Brain microvascular endothelial cell (primary cell): Measurements from ENCODE around the gene NUDT6.
A peak's percentile ranks its signal among the peaks of the same experiment; 100 is the strongest.
"Not testable (repeated sequence)": the region's sequence is repeated elsewhere in the genome, so short reads cannot be mapped to it uniquely, and the experiment has no call there.

Source experiments
- DNase-seq: peaks from one replicate; pipeline ENCODE4 v3.0.0-alpha.2; 2020
- H3K27ac ChIP-seq: fragments of 250-450 bp; sonication (Bioruptor Pico); 2 replicates; pipeline ENCODE4 v1.5.1; 2020; ENCODE audit warnings: mild to moderate bottlenecking, moderate library complexity
- H3K27me3 ChIP-seq: fragments of 250-450 bp; sonication (Bioruptor Pico); replicated peaks from 2 replicates; pipeline ENCODE4 v1.5.1; 2020; ENCODE audit warnings: mild to moderate bottlenecking
- H3K36me3 ChIP-seq: fragments of 250-450 bp; sonication (Bioruptor Pico); replicated peaks from 2 replicates; pipeline ENCODE4 v1.5.1; 2020; ENCODE audit warnings: mild to moderate bottlenecking
- H3K4me3 ChIP-seq: 2 replicates; pipeline ENCODE4 v1.5.1; 2011; ENCODE audit warnings: low read depth, mild to moderate bottlenecking, control low read depth, low read length, moderate library complexity
- in situ Hi-C: cut with HindIII; loops from 2 replicates; pipeline ENCODE4 v1.10.0; 2017; ENCODE audit warnings: low sequenced_read_pairs, low pct_ligation_motif_present
- TF ChIP-seq, protein P1 (sequence below): IDR thresholded peaks from 2 replicates; pipeline ENCODE4 v1.5.1; 2011; ENCODE audit warnings: low read depth, mild to moderate bottlenecking, moderate library complexity, low read length, control low read depth, inconsistent platforms; ENCODE audit errors: missing control alignments

The NUDT6 gene

GRCh38 chr4:122948671-122949070 is 26.3 kb upstream of the NUDT6 start:
- in situ Hi-C loops = no loop called here
- no peak overlapping the region for H3K4me3 ChIP-seq
- TF ChIP-seq, protein P1, sequence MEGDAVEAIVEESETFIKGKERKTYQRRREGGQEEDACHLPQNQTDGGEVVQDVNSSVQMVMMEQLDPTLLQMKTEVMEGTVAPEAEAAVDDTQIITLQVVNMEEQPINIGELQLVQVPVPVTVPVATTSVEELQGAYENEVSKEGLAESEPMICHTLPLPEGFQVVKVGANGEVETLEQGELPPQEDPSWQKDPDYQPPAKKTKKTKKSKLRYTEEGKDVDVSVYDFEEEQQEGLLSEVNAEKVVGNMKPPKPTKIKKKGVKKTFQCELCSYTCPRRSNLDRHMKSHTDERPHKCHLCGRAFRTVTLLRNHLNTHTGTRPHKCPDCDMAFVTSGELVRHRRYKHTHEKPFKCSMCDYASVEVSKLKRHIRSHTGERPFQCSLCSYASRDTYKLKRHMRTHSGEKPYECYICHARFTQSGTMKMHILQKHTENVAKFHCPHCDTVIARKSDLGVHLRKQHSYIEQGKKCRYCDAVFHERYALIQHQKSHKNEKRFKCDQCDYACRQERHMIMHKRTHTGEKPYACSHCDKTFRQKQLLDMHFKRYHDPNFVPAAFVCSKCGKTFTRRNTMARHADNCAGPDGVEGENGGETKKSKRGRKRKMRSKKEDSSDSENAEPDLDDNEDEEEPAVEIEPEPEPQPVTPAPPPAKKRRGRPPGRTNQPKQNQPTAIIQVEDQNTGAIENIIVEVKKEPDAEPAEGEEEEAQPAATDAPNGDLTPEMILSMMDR = no peak
- H3K27me3 ChIP-seq = no peaks in the 10 kb centered on the region
- peaks cover 27% of the 10 kb centered on the region for H3K36me3 ChIP-seq
- DNase-seq = no peak
- H3K27ac ChIP-seq = no peak overlapping the region

GRCh38 chr4:122946142-122946541 is 23.7 kb upstream of the NUDT6 start:
- TF ChIP-seq, protein P1 = no peak
- Histone ChIP-seq H3K27me3 (no peaks in the 10 kb centered on the region), H3K27ac (no peak overlapping the region), H3K36me3 (peaks cover 17% of the 10 kb centered on the region), H3K4me3 (no peak overlapping the region)
- DNase-seq = no peak
- in situ Hi-C loops = no loop called here

- peaks cover 11% of the 10 kb centered on the region for H3K36me3 ChIP-seq
- DNase-seq, H3K27me3 ChIP-seq, in situ Hi-C loops, H3K4me3 ChIP-seq, H3K27ac ChIP-seq: not testable (repeated sequence)
Observed at GRCh38 chr4:122945136-122945535, 22.7 kb upstream of the NUDT6 start.

DNA sequence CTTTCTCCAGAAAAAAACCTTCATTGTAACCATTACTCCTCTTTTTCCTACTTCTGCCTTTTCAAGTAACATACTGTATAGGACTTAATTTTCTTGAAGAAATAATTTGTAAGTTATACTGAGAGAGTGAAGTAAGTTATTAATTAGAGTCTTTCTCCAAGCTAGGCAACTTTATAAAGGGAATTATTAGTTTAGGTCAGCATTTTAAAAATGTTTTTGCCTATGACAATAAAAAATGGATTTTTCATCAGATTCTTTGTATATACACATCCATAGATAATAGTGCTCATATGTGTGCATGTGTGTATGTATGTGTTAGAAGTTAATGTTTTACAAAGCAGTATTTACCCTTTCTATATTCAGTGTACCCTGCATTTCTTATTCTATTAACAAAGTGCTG is 10.4 kb upstream of the NUDT6 start:
- in situ Hi-C loops = no loop called here
- no peak for DNase-seq
- H3K27me3 ChIP-seq = no peaks in the 10 kb centered on the region
- H3K4me3 ChIP-seq = no peak overlapping the region
- H3K27ac ChIP-seq = no peak overlapping the region
- no peaks in the 10 kb centered on the region for H3K36me3 ChIP-seq
- TF ChIP-seq, protein P1 = no peak

DNA sequence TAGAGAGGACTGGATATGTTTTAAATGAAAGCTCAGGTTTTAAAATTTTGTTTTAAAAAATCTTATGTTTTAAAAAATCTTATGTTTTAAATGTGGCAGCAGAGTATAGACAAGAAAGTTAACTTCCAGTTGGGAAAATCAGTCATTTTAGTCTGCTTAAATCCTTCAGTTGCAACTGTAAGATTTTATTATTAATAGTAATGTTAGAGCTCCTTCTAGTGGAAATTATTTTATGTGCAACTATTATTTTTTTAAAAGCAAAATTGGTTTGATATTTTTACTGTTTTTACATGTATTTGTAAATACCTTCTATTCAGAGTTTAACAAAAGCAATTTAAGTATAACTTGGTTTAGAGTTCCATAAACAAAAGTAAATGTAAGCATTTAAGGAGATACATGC is 8.5 kb upstream of the NUDT6 start:
- no peak overlapping the region for H3K27ac ChIP-seq
- no peak for DNase-seq
- no peak overlapping the region for H3K4me3 ChIP-seq
- no peaks in the 10 kb centered on the region for H3K27me3 ChIP-seq
- in situ Hi-C loops = no loop called here
- TF ChIP-seq, protein P1 = peak; percentile 11
- H3K36me3 ChIP-seq = no peaks in the 10 kb centered on the region

- in situ Hi-C loops = no loop called here
- DNase-seq = no peak
- TF ChIP-seq, protein P1 = no peak
- H3K36me3 ChIP-seq = no peaks in the 10 kb centered on the region
- no peak overlapping the region for H3K4me3 ChIP-seq
- no peak overlapping the region for H3K27ac ChIP-seq
- no peaks in the 10 kb centered on the region for H3K27me3 ChIP-seq
Observed at GRCh38 chr4:122928930-122929329, 6.5 kb upstream of the NUDT6 start.
